SK-N-SH treated with all-trans-retinoic acid at 6 μM for 48 hours (cell line): ENCODE data around the gene RBBP4.
"Not testable (repeated sequence)": the region's sequence is repeated elsewhere in the genome, so short reads cannot be mapped to it uniquely, and the experiment has no call there.

ENCODE experiments used
- ATAC-seq: fragments of 200-7000 bp; cut with Tn5 transposase; 3 replicates; pipeline ENCODE4 v1.9.1; 2020; ENCODE audit warnings: mild to moderate bottlenecking, moderate library complexity
- BACH2 ChIP-seq: fragments of 250-450 bp; sonication (Bioruptor Pico); IDR thresholded peaks from 2 replicates; pipeline ENCODE4 v1.9.0; 2021; ENCODE audit warnings: mild to moderate bottlenecking, borderline replicate concordance
- CSDC2 ChIP-seq: fragments of 250-450 bp; sonication (Bioruptor Pico); IDR thresholded peaks from 2 replicates; pipeline ENCODE4 v1.5.0; 2020; ENCODE audit warnings: mild to moderate bottlenecking, moderate library complexity
- ESRRG ChIP-seq: fragments of 250-450 bp; sonication (Bioruptor Pico); IDR thresholded peaks from 2 replicates; pipeline ENCODE4 v1.6.1; 2021; ENCODE audit warnings: mild to moderate bottlenecking
- GLIS3 ChIP-seq: fragments of 250-450 bp; sonication (Bioruptor Pico); IDR thresholded peaks from 2 replicates; pipeline ENCODE4 v1.5.0; 2020; ENCODE audit warnings: mild to moderate bottlenecking, moderate library complexity
- ISL1 ChIP-seq: fragments of 250-450 bp; sonication (Bioruptor Pico); IDR thresholded peaks from 2 replicates; pipeline ENCODE4 v2.1.2; 2022; ENCODE audit warnings: mild to moderate bottlenecking, moderate library complexity
- PPARA ChIP-seq: fragments of 250-450 bp; sonication (Bioruptor Pico); IDR thresholded peaks from 2 replicates; pipeline ENCODE4 v1.5.0; 2020; ENCODE audit warnings: mild to moderate bottlenecking, borderline replicate concordance
- RARB ChIP-seq: fragments of 250-450 bp; sonication (Bioruptor Pico); IDR thresholded peaks from 2 replicates; pipeline ENCODE4 v1.8.0; 2021; ENCODE audit warnings: mild to moderate bottlenecking, moderate library complexity
- TOX ChIP-seq: fragments of 250-450 bp; sonication (Bioruptor Pico); IDR thresholded peaks from 2 replicates; pipeline ENCODE4 v1.8.0; 2021; ENCODE audit warnings: mild to moderate bottlenecking, moderate library complexity, borderline replicate concordance
- ZC3H10 ChIP-seq: fragments of 250-450 bp; sonication (Bioruptor Pico); IDR thresholded peaks from 2 replicates; pipeline ENCODE4 v1.5.1; 2021; ENCODE audit warnings: mild to moderate bottlenecking, moderate library complexity
- ZFP3 ChIP-seq: fragments of 250-450 bp; sonication (Bioruptor Pico); IDR thresholded peaks from 2 replicates; pipeline ENCODE4 v1.5.0; 2020; ENCODE audit warnings: mild to moderate bottlenecking, moderate library complexity
- ZFP30 ChIP-seq: fragments of 450-650 bp; formaldehyde crosslinking; IDR thresholded peaks from 2 replicates; pipeline ENCODE4 v1.5.0; 2022; ENCODE audit warnings: mild to moderate bottlenecking, moderate library complexity
- ZNF565 ChIP-seq: fragments of 450-650 bp; formaldehyde crosslinking; conservative IDR thresholded peaks from 2 replicates; pipeline ENCODE4 v1.5.0; 2020; ENCODE audit warnings: low read depth, mild to moderate bottlenecking, moderate library complexity
- ZNF70 ChIP-seq: fragments of 450-650 bp; formaldehyde crosslinking; IDR thresholded peaks from 2 replicates; pipeline ENCODE4 v1.5.0; 2020; ENCODE audit warnings: mild to moderate bottlenecking, moderate library complexity
- ZNF8 ChIP-seq: fragments of 450-650 bp; formaldehyde crosslinking; IDR thresholded peaks from 2 replicates; pipeline ENCODE4 v1.5.0; 2020; ENCODE audit warnings: mild to moderate bottlenecking, moderate library complexity
- TF ChIP-seq, protein P1 (sequence below): fragments of 250-450 bp; sonication (Bioruptor Pico); IDR thresholded peaks from 2 replicates; pipeline ENCODE4 v1.8.0; 2021; ENCODE audit warnings: low read depth, mild to moderate bottlenecking, moderate library complexity, borderline replicate concordance
- TF ChIP-seq, protein P2 (sequence below): fragments of 250-450 bp; sonication (Bioruptor Pico); IDR thresholded peaks from 2 replicates; pipeline ENCODE4 v1.5.1; 2021; ENCODE audit warnings: mild to moderate bottlenecking, moderate library complexity
- TF ChIP-seq, protein P3 (sequence below): fragments of 250-450 bp; sonication (Bioruptor Pico); IDR thresholded peaks from 2 replicates; pipeline ENCODE4 v1.8.0; 2020; ENCODE audit warnings: mild to moderate bottlenecking, moderate library complexity, borderline replicate concordance
- TF ChIP-seq, protein P4 (sequence below): fragments of 250-450 bp; sonication (Bioruptor Pico); IDR thresholded peaks from 2 replicates; pipeline ENCODE4 v1.5.0; 2020; ENCODE audit warnings: mild to moderate bottlenecking, moderate library complexity

The RBBP4 gene

DNA sequence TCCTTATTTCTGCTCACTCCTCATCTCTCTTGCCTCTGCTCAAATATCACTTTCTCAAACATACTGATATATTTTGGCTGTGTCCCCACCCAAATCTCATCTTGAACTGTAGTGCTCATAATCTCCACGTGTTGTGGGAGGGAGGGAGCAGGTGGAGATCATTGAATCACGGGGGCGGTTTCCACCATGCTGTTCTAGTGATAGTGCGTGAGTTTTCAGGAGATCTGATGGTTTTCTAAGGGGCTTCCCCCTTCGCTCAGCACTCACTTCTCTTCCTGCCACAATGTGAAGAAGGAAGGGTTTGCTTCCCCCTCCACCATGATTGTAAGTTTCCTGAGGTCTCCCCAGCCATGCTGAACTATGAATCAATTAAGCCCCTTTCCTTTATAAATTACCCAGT is 27.2 kb upstream of the RBBP4 start (continued):
- TF ChIP-seq, protein P1, sequence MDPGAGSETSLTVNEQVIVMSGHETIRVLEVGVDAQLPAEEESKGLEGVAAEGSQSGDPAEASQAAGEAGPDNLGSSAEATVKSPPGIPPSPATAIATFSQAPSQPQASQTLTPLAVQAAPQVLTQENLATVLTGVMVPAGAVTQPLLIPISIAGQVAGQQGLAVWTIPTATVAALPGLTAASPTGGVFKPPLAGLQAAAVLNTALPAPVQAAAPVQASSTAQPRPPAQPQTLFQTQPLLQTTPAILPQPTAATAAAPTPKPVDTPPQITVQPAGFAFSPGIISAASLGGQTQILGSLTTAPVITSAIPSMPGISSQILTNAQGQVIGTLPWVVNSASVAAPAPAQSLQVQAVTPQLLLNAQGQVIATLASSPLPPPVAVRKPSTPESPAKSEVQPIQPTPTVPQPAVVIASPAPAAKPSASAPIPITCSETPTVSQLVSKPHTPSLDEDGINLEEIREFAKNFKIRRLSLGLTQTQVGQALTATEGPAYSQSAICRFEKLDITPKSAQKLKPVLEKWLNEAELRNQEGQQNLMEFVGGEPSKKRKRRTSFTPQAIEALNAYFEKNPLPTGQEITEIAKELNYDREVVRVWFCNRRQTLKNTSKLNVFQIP: no peak
- TF ChIP-seq BACH2 (CRISPR knock-in tag): no peak

DNA sequence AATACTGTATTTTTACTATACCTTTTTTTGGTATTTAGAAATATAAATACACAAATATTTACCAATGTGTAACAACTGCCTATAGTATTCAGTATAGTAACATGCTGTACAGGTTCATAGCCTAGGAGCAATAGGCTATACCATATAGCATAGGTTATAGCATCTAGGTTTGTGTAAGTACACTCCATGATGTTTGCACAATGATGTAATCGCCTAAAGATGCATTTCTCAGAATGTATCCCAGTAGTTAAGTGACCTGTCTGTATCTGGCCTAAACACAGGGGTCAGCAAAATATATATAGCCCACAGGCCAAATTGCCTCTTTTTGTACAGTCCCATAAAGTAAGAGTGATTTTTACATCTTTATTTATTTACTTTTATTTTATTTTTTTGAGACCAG is 24.8 kb upstream of the RBBP4 start:
- no peak for ATAC-seq
- no peak for TF ChIP-seq ESRRG (CRISPR knock-in tag)
- TF ChIP-seq TOX (CRISPR knock-in tag): no peak
- no peak for TF ChIP-seq PPARA (CRISPR knock-in tag)
- TF ChIP-seq ZNF565 (CRISPR knock-in tag): no peak
- no peak for TF ChIP-seq RARB (CRISPR knock-in tag)
- no peak for TF ChIP-seq ZNF8 (CRISPR knock-in tag)
- TF ChIP-seq, protein P2, sequence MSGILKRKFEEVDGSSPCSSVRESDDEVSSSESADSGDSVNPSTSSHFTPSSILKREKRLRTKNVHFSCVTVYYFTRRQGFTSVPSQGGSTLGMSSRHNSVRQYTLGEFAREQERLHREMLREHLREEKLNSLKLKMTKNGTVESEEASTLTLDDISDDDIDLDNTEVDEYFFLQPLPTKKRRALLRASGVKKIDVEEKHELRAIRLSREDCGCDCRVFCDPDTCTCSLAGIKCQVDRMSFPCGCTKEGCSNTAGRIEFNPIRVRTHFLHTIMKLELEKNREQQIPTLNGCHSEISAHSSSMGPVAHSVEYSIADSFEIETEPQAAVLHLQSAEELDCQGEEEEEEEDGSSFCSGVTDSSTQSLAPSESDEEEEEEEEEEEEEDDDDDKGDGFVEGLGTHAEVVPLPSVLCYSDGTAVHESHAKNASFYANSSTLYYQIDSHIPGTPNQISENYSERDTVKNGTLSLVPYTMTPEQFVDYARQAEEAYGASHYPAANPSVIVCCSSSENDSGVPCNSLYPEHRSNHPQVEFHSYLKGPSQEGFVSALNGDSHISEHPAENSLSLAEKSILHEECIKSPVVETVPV (CRISPR knock-in tag): no peak
- TF ChIP-seq ZNF70 (CRISPR knock-in tag): no peak
- no peak for TF ChIP-seq ZFP3
- no peak for TF ChIP-seq ISL1
- TF ChIP-seq, protein P3, sequence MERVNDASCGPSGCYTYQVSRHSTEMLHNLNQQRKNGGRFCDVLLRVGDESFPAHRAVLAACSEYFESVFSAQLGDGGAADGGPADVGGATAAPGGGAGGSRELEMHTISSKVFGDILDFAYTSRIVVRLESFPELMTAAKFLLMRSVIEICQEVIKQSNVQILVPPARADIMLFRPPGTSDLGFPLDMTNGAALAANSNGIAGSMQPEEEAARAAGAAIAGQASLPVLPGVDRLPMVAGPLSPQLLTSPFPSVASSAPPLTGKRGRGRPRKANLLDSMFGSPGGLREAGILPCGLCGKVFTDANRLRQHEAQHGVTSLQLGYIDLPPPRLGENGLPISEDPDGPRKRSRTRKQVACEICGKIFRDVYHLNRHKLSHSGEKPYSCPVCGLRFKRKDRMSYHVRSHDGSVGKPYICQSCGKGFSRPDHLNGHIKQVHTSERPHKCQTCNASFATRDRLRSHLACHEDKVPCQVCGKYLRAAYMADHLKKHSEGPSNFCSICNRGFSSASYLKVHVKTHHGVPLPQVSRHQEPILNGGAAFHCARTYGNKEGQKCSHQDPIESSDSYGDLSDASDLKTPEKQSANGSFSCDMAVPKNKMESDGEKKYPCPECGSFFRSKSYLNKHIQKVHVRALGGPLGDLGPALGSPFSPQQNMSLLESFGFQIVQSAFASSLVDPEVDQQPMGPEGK (CRISPR knock-in tag): no peak
- TF ChIP-seq BACH2 (CRISPR knock-in tag): no peak

DNA sequence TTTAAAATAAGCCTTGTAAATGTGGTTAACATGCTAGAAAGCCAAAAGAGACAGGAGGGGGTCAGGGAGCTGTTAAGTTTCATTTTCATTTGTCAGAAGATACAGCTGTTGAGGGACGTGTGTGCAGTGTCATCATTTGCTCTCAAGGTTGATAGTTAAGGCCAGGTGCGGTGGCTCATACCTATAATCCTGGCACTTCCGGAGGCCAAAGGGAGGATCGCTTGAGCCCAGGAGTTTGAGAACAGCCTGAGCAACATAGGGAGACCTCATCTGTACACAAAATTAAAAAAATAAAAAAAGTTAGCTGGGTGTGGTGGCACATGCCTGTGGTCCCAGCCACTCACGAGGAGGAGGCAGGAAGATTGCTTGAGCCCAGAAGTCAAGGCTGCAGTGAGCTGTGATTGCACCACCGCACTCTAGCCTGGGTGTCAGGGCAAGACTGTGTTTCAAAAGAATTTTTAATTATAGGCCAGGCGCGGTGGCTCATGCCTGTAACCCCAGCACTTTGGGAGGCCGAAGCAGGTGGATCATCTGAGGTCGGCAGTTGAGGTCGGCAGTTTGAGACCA is 23.3 kb upstream of the RBBP4 start:
- no peak for TF ChIP-seq ZFP3
- no peak for TF ChIP-seq ZNF8 (CRISPR knock-in tag)
- TF ChIP-seq, protein P2 (CRISPR knock-in tag): no peak
- TF ChIP-seq, protein P3 (CRISPR knock-in tag): no peak
- no peak for TF ChIP-seq ZC3H10
- no peak for TF ChIP-seq TOX (CRISPR knock-in tag)
- no peak for TF ChIP-seq ZNF565 (CRISPR knock-in tag)
- no peak for TF ChIP-seq ZNF70 (CRISPR knock-in tag)
- no peak for TF ChIP-seq ESRRG (CRISPR knock-in tag)
- no peak for TF ChIP-seq CSDC2 (CRISPR knock-in tag)
- TF ChIP-seq, protein P4, sequence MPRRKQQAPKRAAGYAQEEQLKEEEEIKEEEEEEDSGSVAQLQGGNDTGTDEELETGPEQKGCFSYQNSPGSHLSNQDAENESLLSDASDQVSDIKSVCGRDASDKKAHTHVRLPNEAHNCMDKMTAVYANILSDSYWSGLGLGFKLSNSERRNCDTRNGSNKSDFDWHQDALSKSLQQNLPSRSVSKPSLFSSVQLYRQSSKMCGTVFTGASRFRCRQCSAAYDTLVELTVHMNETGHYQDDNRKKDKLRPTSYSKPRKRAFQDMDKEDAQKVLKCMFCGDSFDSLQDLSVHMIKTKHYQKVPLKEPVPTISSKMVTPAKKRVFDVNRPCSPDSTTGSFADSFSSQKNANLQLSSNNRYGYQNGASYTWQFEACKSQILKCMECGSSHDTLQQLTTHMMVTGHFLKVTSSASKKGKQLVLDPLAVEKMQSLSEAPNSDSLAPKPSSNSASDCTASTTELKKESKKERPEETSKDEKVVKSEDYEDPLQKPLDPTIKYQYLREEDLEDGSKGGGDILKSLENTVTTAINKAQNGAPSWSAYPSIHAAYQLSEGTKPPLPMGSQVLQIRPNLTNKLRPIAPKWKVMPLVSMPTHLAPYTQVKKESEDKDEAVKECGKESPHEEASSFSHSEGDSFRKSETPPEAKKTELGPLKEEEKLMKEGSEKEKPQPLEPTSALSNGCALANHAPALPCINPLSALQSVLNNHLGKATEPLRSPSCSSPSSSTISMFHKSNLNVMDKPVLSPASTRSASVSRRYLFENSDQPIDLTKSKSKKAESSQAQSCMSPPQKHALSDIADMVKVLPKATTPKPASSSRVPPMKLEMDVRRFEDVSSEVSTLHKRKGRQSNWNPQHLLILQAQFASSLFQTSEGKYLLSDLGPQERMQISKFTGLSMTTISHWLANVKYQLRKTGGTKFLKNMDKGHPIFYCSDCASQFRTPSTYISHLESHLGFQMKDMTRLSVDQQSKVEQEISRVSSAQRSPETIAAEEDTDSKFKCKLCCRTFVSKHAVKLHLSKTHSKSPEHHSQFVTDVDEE (CRISPR knock-in tag): no peak
- TF ChIP-seq GLIS3: no peak
- TF ChIP-seq ZFP30 (CRISPR knock-in tag): no peak
- no peak for ATAC-seq

DNA sequence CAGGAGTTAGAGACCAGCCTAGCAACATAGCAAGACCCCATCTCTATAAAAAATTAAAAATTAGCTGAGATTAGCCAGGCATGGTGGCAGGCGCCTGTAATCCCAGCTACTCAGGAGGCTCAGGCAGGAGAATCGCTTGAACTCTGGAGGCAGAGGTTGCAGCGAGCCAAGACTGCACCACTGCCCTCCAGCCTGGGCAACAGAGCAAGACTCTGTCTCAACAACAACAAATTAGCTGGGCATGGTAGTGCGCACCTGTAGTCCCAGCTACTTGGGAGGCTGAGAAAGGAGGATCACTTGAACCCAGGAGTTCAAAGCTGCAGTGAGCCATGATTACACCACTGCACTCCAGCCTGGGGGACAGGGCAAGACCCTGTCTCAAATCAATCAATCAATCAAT is 20.8 kb upstream of the RBBP4 start:
- not testable (repeated sequence) for ATAC-seq
